Activated CD4-positive, alpha-beta T cell treated with anti-CD3 and anti-CD28 coated beads, Interleukin-2, Interleukin-4, amounts not matched to agents 100 ng/mL and 50 ng/mL, durations not matched to agents 16 hours and 8 hours (primary cell): ENCODE data around the gene VPS16.
A peak's percentile ranks its signal among the peaks of the same experiment; 100 is the strongest.

Source experiments
- DNase-seq: peaks from one replicate; pipeline ENCODE4 v3.0.0-alpha.2; 2020; ENCODE audit warnings: low spot score

The VPS16 gene

GRCh38 chr20:2902291-2902690 is 61.7 kb downstream of the VPS16 start:
- no peak for DNase-seq

GRCh38 chr20:2902818-2903217 is 62.3 kb downstream of the VPS16 start:
- no peak for DNase-seq

- DNase-seq, result no peak
These were observed 63.1 kb downstream of the VPS16 start for GRCh38 chr20:2903686-2904085.

GRCh38 chr20:2907519-2907918 is 67.0 kb downstream of the VPS16 start:
- no peak for DNase-seq

- DNase-seq, result no peak
These were observed 69.4 kb downstream of the VPS16 start for GRCh38 chr20:2909953-2910352.

GRCh38 chr20:2911200-2911599 is 70.7 kb downstream of the VPS16 start:
- peak; percentile 78 for DNase-seq

GRCh38 chr20:2914160-2914559 is 73.6 kb downstream of the VPS16 start:
- no peak for DNase-seq
